ENCODE data around the gene AZIN2.

GRCh38 chr1:33043267-33044092 lies 37.5 kb upstream of the AZIN2 start:
- TF ChIP-seq POLR2AphosphoS5 (IDR thresholded peaks at IDR 0.05; ENCODE audit: insufficient read depth, low read depth, low read length) (no peak), CTCF (IDR thresholded peaks at IDR 0.05; ENCODE audit: extremely low read depth in 1 of 2, insufficient read depth in 1 of 2, low read depth in 1 of 2, low read length in 2 of 2) (no peak), POLR2A (IDR thresholded peaks at IDR 0.05; ENCODE audit: low read depth, low read length) (no peak), FOS (IDR thresholded peaks at IDR 0.05; ENCODE audit: borderline replicate concordance, insufficient read depth, low read length) (no peak), EZH2 (IDR thresholded peaks at IDR 0.05; ENCODE audit: borderline replicate concordance, low read depth, low read length, severe bottlenecking) (no peak)
